Left lobe of liver (tissue), 2 donors: ENCODE results near the gene CILP2. TPM values are rescaled to one million over a fixed set of nuclear protein-coding genes. Genes with fewer than 3 reads are reported as not detected.

Experiments used
- ATAC-seq: fragments of 200-7000 bp; cut with Tn5 transposase; one replicate; pipeline ENCODE4 v1.9.1; 2020; ENCODE audit warnings: mild to moderate bottlenecking, moderate library complexity
- DNase-seq: peaks from one replicate; pipeline ENCODE4 v3.0.0-alpha.2; 2020; ENCODE audit warnings: low spot score
- total RNA-seq: library from RNA; stranded (reverse); gene quantifications from one replicate; pipeline ENCODE4 v1.2.1, GENCODE V29; 2021
- donor health status: DM: no; HTN: no; CAD: no; lungs with moderate emphysema.
- donor health status: DM: no; HTN: yes; CAD: no.

CILP2 gene
- total RNA-seq, 1 donor from 2014 or later: 0.10 TPM

GRCh38 chr19:19544257-19544953 is 6.3 kb downstream of the CILP2 start:
- no peak for ATAC-seq
- no peak for DNase-seq

DNA sequence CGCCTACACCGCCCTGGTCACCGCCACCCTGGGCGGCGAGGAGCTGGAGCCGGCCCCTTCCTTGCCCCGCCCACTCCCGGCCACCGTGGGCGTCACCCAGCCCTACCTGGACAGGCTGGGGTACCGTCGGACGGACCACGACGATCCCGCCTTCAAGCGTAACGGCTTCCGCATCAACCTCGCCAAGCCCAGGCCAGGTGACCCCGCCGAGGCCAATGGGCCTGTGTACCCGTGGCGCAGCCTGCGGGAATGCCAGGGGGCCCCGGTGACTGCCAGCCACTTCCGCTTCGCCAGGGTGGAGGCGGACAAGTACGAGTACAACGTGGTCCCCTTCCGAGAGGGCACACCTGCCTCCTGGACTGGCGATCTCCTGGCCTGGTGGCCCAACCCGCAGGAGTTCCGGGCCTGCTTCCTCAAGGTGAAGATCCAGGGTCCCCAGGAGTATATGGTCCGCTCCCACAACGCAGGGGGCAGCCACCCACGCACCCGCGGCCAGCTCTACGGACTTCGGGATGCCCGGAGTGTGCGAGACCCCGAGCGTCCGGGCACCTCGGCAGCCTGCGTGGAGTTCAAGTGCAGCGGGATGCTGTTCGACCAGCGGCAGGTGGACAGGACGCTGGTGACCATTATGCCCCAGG is 7.0 kb downstream of the CILP2 start:
- ATAC-seq (no peak), DNase-seq (no peak)

DNA sequence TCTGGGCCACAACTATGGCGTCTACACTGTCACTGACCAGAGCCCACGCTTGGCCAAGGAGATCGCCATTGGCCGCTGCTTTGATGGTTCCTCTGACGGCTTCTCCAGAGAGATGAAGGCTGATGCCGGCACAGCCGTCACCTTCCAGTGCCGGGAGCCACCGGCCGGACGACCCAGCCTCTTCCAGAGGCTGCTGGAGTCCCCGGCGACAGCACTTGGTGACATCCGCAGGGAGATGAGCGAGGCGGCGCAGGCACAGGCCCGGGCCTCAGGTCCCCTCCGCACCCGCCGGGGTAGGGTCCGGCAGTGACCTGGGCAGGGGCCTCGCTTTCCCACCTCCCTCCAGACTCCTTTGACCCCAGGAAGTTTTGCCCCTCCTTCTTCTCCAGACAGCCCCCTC is 7.6 kb downstream of the CILP2 start:
- ATAC-seq: no peak
- no peak for DNase-seq

- ATAC-seq (no peak), DNase-seq (no peak)
Observed at GRCh38 chr19:19546751-19547162, 8.7 kb downstream of the CILP2 start.

GRCh38 chr19:19547674-19548336 is 9.7 kb downstream of the CILP2 start:
- DNase-seq (no peak), ATAC-seq (no peak)

- DNase-seq (no peak), ATAC-seq (no peak)
Observed at GRCh38 chr19:19548915-19549759, 11.1 kb downstream of the CILP2 start.

GRCh38 chr19:19549804-19550464 is 11.9 kb downstream of the CILP2 start:
- ATAC-seq: no peak
- no peak for DNase-seq

- DNase-seq (no peak), ATAC-seq (no peak)
Observed at GRCh38 chr19:19550485-19550929, 12.4 kb downstream of the CILP2 start.

DNA sequence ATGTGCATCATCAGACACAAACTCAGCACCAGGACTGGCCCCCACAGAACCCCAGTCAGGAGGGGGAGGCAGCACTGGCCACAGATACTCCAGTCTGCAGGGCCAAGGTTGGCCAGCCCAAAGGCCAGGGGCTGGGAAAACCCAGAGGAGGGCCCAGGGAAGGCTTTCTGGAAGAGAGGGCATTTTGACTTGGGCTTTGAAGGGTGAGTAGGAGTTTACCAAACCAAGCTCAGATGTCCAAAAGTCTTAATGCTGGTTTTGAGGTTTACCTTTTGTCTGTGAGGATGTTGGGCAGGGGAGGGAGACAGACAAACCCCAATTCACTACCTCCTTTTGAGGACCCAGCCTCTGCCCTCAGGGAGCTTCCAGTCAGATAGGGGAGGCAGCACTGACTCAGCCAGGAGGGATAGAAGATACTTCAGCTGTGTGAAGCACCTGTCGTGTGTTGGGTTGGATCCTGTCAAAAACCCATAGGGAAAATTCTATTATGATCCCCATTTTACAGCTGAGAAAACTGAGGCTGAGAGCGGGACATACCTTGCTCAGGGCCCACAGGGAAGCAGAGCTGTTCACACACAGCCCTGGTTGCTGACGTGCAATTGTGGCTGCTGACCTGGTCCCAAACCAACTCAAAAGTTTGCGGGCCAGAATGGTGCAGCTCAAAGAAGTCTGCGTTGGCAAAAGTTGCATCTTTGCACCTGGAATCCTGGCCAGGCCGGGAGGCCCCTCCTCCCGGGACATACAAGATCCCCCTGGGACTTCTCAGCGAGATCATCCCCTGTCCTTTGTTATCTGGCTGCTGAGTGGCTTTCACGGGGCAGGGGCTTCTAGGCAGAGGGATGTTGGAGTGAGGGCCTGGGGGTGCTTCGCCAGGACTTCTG is 13.1 kb downstream of the CILP2 start:
- DNase-seq: no peak
- no peak for ATAC-seq

DNA sequence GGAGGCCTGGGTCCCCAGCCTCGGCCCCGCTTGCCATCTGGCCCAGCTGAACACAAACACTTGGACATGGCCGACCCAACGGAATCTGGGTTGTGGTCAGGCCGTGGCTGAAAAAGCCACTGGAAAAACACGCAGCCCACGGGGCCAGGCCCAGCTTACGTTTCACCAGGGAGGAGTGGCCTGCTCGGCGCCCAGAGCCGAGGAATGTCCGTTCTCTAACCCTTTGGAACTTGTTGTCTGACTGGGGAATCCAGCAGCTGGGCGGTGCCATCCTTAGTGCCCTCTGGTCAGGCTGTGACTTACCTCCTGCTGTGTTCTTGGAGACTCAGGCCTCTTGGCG is 13.8 kb downstream of the CILP2 start:
- no peak for ATAC-seq
- no peak for DNase-seq

DNA sequence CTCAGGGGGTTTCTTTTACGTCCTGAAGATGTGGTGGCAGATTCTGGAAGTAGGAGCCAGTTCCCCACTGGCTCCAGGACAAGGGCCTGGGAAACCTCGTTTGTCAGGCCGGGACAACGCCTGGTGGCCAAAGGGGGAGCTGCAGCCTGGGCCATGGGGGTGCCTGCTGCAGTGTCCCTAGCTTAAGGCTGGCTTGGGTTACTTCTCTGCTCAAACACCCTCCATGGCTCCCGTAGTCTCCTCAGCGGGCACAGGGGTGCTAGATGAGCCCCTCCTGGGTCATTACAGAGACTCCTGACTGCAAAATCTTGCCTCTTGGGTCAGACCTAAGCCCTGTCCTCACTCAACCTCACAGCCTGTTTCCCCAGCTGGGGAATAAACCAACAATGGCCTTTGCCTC is 14.7 kb downstream of the CILP2 start:
- peak; percentile 42 for ATAC-seq
- DNase-seq: no peak

GRCh38 chr19:19553670-19554069 is 15.6 kb downstream of the CILP2 start:
- ATAC-seq (no peak), DNase-seq (no peak)

- ATAC-seq (peak; percentile 66), DNase-seq (no peak)
Observed at GRCh38 chr19:19554074-19555023, 16.3 kb downstream of the CILP2 start.

GRCh38 chr19:19558055-19558454 is 20.0 kb downstream of the CILP2 start:
- ATAC-seq: no peak

GRCh38 chr19:19558636-19559035 is 20.6 kb downstream of the CILP2 start:
- ATAC-seq: no peak
- DNase-seq: no peak

More at GRCh38 chr19:19558055-19558454, 20.0 kb downstream of the CILP2 start:
- DNase-seq: no peak

DNA sequence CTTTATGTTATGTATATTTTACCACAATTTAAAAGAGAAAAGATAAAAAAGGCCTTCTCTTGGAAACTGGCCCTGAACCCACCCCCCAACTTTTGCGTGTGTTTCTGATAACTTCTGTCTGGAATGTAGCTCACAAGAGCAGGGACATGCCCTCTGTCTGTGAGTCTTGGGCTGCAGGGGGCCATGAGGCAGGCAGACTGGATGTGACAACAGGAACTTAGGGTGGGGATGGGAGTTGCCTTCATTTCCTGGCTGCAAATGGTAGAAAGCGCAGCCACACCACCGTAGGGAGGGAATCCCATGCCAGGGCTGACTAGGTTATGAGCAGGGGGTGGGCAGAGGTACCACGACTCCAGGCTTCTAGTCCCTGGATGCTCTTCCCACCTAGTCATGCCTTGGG is 21.9 kb downstream of the CILP2 start:
- ATAC-seq (no peak), DNase-seq (no peak)

DNA sequence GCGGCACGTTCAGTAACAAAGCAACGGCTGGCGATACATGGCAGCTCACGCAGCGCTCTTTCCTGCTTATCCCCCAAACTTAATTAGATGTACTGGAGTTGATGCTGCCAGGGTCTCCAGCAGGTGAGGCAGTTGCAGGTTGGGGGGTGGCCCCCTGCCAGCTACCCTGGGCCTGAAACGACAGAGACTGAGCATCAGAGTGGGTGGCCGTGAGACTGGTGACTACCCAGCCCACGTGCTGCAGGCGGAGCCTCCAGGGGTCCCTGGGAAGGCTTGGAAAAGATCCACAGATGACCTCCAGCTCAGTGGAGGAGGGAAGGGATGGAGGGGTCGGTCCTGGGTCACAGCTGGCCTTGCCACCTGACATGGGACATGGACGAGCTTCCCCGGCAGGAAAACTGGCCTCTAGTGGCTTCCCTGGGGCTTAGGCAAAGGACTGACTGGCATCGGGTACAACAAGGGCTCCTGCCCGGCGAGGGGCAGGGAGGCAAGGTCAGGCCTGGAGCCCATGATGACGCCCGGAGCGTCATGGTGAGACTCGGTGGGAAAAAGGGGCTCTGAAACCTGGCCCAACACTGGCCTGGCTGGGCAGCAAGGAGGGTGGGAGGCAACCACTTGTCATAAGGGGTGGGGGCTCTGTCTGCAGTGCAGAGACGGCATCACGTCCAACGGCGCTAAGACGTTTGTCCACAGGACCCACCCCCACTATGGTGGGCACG is 24.0 kb downstream of the CILP2 start:
- no peak for DNase-seq
- ATAC-seq: no peak
